ENCODE measurements around the gene PTPRM.

GRCh38 chr18:7822435-7823331 lies 255.6 kb downstream of the PTPRM start:
- TF ChIP-seq ELF1 (IDR thresholded peaks at IDR 0.05), result no peak
- TF ChIP-seq TEAD4 (IDR thresholded peaks at IDR 0.05; ENCODE audit: borderline replicate concordance, insufficient read depth), result no peak
- no peak for TF ChIP-seq EP300 (IDR thresholded peaks at IDR 0.05; ENCODE audit: borderline replicate concordance in 1 of 2, low read depth in 1 of 2, low read length in 1 of 2)
